ENCODE measurements around the gene TNP1.

The TNP1 gene

DNA sequence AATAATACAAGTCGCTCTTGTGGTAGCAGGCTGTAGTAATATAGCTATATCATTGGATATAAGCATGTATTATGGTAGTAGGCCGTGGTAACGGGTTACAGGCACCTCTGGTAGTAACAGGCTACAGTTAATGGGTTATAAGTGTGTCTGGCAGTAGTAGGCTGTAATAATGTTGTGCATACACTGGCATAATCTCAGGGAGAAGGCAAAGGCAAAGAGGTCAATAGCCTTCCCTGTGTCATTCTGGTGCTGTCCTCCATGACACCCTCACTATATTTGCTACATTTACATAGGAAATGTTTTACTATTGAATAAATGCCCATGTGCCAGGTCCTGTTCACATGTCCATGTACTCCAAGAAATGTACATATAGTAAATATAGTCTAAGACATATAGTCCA lies 12.8 kb upstream of the TNP1 start:
- no peak for DNase-seq

DNA sequence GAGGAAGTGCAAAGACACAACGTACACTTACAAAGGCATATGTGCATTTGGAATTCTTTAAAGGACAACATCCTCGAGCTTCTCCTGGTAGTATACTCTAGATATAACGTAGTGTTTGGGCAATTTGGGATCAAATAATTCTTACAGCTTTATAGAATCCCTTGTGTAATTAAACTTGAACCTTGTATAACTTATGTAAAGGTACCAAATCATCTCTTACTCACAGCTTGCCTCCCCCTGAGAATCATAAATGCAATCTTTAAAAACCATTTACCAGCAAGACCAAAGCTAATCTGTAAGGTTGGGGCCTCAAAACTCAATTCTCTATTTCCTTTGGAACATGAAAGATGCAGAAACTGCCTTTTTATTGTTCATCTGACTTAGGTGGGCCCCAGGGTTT lies 12.2 kb upstream of the TNP1 start:
- no peak for DNase-seq

DNA sequence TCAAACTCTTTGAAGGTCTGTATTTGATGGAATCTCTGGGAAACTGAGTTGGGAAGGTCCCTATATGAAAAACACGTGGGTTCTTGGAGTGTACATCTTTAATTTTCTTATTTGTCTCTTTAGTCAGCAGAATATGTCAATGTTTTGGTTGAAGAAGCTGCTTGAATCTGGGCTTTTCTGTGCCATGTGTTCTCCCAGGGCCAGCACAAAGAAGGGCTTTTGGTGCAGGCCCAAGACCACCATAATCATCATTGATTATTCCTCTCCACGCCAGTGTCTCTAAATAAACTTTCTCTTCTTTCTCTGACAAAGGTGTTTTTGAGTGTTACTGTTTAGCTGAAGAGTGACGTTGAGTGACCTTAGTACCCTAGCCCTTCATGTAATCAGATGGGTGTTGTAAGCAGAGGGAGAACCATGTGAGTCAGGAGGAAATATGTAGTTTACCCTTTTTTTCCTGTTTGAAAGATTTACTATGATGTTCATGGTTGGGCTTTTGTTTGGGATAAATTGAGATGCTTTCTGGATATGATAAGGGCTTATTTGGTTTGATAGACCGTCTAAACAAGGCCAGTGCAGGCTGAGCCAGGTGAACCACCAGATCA lies 11.6 kb upstream of the TNP1 start:
- DNase-seq: no peak

DNA sequence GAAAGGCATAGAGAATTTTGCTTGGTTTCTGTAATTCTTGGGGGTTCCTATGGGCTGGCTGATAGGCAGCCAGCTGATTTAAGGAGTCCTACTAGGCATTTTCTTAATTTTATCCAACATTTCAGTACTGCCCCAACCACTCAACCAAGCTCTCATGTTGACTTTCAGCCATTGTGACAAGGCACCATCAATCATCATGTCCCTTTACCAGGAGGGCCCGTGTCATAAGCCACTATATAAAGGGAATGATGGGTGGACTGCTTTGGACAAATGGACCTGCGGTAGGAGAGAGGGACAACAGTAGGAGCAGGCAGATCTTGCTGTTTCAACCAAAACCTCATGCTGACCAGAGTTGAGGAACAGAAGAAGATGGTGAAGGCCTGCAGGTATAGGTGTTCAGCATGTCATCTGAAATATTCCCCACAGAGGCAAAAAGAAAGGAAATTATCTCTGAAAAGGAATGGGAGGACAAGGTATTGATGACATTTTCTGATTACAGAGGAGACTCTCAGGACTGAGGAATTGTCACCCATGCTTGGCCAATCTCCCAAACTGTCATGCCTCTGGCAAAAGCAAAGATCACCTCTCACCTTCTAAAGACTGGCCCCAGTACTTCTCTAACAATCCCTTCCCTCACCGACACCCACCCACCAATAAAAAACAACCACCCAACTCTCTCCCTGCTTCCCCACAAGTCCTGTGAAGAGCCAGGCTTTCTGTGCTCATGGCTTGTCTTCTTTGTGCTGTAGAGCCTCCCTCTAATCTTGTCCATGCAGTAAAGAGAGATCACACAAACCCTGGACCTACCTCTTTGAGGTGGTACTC lies 10.9 kb upstream of the TNP1 start:
- DNase-seq: no peak

DNA sequence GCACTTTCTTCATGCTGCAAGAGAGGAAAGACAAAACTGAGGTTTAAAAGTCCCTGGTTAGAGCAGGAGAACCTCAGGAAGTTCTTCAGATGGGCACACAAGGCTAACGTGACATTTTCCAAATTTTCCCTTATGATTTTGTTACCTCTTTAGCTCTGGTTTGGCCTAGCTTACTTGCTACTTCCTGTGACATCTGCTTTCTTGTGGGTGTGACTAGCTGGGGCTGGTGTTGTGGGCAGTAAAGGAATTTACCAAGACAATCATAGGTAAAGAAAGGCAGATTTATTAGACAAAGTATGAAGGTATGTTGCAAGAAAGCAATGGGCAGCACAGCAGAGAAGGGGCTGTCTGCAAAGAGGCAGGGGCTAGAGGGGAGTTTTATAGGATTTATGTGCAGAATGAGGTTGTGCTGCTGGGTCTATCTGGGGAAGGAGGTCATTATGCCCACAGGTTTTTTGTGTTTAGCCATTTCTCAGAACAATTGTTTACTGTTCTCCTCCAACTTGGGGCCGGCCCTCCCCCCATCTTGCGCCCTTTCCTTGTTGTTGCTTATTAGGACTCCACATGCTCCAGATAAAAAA lies 6.7 kb upstream of the TNP1 start:
- no peak for DNase-seq

DNA sequence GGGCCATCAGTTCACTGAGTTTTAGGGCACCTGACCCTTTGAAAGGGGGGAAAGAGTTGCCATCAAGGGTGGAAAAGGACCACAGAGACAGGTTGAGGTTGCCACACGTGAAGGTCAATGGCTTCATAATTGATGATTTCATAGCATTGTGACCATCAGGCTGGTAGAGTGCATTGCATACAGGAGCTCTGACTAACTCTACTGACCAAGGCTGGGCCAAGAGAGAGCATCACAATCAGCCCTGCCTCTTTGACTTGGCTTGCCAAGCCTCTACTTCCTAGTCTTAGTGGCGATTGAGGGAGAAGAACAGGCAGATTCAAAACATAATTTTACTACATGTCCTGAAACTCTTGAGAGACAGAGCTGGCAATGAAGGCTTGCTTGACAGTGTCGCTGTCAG lies 5.8 kb upstream of the TNP1 start:
- no peak for DNase-seq

DNA sequence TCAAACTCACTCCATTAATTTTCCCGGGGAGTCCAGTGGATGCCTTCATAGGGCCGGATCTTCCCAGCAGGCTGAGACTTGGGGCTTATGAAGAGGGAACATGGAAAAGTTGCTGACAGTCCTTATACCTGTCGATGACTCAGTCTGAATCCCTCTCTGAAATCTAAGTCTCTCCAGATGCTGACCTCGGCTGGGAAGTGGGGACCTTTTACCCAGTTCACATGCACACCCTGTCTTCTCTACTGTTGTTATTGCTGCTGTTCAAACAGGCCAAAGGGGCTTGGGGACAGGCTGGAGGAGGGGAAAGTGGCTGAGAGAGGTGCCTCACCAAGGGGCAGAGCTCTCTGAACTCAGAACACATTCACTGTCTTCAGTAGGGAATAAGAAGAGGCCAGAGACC lies 4.1 kb upstream of the TNP1 start:
- no peak for DNase-seq

DNA sequence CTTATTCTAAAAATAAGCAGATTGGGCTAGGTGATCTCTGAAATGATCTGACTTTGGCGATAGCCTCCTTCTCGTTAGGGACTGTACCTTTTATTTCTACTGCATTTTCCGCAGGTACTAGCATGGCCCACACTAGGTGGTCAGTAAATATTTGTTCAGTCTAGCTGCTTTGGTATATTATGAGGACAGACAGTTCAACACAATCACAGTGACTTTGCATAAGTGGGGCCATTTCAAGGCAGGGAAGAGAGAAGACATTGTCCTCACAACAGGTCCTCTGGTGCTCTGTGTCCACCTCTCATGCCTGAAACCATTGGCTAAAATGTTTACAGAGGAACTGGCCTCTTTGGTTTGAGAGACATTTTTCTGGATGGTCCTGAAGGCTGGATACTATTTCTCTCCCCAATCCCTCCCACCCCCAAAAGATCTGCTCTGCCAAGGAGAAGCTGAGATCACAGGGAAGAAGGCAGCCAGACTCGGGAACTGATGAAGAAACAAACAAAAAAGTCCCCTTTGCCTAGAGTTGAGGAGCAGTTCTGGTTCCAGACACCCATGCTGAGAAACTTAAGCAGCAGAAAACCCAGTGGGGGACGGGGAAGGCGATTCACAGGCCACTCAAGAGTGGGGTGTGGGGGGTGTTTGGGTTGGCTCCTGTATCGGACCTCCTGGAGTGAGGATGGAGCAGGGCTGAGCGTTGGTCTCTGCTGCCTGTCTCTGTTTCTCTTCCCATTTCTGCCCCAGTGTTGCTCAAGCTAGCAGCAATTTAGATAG lies 2.9 kb upstream of the TNP1 start:
- no peak for DNase-seq

DNA sequence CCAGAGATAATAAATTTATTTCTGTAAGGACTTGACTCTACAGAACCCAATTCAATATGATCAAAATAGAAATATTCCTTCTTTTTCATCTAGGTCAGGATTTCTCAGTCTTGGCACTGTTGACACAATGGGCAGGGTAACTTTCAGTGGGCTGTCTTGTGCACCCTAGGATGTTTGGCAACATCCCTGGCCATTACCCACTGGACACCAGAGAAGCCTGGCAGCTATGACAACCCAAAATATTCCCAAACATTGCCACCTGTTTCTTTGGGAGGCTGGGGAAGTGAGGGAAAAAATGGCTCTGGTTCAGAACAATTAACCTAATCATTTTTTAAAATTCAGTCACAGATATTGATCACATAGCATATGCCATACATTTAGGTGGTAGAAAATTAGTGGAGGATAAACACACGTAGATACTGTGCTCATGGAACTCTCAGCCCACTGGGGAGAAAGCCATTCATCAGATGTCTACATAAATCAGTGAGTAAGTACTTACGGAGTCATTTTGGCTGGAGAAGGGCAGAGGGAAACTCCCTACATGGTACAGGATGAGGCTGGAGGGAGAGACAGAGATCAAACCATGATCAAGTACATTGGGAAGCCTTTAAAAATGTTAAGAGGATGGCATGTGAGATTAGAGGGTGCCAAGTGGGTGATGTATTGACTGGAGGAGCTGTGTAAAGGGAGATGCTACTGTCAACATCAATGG lies 718 bp upstream of the TNP1 start:
- DNase-seq: no peak

DNA sequence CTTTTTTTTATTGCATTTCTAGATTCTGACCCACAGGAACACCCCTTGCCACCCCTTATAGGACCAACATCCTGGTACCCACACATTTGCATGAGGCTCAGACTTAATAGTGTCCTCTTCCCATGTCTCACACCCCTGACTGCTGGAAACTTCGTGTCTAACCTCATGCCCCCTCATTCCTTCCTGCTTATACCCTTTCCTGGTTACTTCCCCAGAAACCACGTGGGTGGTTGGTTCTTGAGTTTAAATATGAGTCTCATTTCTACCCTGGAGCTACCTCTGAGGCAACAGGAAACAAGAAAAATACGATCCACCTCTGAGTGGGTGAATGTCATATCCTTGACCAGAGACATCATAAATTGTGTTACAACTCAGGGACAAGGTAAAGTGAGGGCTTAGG lies 1.6 kb downstream of the TNP1 start:
- no peak for DNase-seq

DNA sequence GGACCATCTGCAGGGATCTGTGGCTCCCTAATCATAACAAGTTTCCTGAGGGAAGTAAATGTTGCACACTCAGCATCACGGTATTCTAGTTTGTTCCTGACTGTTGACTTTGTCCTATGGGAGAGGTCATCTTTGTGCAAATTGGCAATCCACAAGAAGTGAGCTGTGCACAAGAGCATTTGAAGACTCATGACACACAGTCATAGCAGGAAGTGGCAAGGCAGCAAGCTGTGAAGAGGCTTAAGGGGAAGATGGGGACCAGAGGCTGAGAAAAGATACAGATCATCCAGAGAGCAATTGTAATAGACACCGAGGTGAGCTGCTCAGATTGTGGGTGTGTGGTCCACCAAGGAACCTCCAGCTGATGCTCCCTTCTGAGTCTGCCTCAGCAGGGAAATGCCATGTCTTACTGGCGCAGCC lies 2.7 kb downstream of the TNP1 start:
- DNase-seq: no peak

DNA sequence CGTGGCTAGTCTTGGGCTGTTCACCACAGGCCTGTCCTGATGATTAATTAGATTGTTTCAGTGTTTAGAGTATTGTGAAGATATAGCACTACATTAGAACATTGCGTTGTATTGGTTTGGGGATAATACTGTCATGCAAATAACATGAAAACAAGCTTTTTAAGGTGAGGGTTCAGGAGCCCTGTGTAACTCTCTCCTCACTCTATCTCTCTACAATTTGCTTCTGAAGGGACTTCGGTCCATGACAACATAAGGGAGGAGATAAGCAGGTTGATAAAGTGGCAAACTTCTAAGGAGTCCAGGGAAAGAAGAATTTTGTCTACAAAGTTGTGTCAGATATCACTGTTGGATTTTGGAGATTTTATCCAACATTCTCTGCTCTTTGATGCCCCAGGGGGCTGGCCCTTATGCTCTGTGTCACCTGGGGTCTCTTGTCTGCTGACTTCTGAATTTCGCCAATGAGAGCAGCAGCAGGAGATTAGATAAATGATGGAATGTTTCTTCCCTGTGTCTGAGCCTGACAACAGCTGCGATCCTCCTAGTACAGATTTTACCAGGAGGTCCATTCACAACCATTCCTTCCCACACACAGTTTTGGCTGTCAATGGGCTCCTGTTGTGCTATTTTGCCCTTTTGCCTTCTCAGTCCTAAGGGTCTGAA lies 3.3 kb downstream of the TNP1 start:
- DNase-seq: no peak

DNA sequence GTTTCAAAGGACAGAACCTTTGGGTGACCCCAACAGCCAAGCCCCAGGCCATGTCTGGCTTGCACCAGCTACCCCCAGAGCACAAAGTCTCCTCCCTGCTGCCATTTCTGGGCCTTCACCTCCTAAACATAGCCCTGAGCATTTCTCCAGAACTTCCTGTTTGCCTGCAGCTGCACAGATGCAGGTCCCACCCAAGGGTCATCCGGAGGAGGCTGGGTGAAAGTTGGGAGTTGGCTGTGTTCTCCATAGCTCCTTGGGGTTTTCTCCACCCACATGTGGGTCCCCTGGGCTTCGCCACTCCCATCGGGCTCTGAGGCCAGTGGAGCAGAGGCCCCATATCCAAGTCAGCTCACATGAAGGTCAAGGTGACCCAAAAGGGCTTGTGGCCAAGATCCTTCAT lies 4.3 kb downstream of the TNP1 start:
- no peak for DNase-seq

DNA sequence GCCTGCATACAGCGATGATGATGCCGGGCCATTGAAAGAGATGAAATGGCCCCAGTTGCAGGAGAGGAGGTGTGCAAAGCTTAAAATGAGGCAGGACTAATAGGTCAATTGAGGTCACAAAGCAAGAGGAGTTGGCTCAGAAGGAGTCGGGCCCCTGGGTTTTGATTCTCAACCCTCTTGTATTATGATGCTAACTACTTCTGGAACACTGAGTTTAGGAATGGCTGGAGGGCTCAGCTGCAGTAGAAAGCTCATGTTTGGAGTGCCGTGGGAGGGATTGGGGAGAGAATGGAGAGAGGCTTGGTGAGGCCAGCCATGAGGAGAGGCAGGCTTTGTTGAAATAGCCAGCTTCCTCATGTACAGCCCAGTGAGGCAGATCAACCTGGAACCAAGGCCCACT lies 4.8 kb downstream of the TNP1 start:
- DNase-seq: no peak

DNA sequence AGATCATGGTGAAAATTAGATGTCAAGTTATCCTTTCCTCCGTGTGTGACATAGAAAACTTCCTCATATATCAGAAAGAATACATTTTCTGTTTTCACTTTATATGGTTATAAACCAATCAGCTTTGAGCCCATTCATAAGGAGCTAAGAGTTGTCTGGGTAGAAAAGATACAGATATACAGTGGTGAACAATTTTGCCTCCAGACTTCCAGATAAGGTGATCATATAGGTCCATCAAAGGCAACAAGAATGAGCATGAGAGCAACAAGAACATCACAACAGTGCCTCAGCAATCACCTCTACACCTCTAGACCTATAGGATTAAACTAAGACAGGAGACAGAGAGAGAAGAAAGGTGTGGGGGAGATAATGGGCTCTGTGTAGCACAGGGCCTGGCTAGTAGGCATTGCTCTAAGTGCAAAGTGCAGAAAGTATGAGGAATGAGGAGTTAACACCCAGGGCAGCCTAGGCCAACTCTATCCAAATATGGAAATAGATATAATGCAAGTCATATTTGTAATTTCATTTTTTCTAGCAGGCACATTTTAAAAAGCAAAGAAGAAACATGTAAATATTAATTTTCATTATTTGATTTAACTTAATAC lies 8.3 kb downstream of the TNP1 start:
- DNase-seq: no peak

DNA sequence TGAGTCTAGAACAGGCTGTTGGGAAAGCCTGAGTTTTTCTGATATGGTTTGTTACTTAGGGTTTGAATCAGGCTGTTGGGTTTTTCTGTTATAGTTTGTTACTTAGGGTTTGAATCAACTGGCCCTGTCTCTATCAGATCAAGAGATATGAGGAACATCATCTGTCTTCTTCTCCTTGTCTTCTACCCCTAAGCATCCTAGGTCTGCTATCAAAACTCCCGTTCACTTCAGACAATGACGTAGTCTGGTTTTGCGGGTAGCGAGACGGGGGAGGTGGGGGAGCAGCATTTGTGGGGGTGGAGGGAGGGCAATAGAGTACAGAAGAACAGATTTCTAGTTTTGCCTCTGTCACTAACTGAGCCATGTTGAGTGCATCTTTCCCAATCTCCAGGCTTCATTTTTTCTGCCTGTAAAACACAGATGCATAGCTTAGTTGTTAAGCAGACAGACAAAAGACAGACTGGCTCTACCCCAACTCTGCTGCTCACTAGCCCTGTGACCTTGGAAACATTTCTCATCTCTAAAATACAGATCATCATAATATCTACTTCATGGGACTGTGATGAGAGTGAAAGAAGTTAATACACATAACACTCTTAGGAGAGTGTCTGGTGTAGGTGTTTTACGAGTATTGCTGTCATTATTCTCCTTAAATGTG lies 9.1 kb downstream of the TNP1 start:
- no peak for DNase-seq

DNA sequence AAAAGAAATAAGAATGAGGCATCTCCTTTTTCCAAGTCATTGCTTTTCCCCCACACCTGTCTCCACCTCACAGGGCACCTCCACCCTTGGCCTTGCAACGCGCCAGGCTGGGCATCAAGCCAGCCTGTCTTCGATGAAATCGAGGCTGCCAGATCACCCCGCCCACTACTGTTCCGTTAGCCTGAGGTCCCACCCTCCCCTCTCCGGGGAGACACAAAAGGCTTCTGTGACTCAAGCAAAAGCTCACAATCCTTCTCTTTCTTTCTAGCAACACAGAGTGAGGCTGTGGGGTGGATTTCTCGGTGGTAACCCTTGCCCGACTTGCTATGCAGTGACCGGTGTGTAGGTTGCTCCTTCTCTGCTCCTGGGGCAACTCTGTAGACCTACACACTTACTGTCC lies 9.9 kb downstream of the TNP1 start:
- DNase-seq: peak; percentile 83

DNA sequence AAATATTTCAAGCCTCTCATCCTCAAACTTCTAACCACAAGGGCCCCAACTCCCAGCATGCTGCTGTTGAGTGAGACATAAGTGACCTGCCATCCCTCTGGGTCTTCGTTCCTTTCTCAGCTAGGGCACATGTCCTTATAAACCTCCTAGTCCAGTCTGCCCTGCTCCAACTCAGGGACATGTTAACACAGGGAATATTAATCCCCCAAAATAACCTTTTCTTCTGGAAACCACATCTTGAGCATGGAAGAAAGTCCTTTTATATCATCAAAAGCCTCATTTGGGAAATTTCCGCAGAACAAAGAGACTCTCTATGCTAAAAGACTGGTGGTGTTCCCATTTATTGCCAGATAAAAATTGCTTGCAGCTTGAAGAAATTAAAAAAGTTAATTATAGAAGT lies 14.4 kb downstream of the TNP1 start:
- DNase-seq: no peak

DNA sequence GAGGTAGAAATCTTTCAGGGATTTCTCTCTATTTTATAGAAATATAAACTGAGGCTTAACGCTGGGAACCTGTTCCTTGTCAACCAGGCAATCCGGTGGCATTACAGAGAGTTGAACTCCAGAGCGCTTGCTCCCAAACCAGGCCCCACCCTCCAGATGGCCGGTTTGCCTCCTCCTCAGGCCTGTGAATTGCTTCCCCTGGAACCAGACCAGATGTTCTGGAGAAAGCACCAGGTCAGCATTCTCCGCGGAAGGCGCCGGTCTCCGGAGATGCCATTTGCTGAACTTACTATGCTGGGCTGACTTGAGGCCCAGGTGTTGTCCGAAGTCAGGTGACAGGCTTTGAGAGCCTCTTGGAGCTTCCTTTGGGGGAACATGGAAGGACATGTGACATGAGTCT lies 17.2 kb downstream of the TNP1 start:
- no peak for DNase-seq

DNA sequence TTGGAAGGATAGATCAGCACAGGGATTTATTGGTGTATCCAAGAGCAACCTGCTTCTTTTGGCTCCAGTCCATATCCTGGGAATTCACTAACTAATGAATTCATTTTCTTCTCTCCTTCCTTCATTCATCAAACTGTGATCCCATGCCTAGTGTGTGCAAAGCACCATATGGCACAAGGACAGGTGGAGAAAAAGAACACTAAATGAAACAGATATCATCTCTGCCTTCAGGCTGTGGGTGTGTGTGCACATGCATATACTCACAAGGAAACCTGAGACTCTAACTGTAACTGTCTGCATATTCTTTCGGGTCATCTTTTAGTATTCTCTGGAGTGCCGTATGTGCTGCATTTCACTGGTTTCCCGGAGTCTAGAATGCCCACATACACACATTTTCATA lies 20.2 kb downstream of the TNP1 start:
- DNase-seq: no peak

DNA sequence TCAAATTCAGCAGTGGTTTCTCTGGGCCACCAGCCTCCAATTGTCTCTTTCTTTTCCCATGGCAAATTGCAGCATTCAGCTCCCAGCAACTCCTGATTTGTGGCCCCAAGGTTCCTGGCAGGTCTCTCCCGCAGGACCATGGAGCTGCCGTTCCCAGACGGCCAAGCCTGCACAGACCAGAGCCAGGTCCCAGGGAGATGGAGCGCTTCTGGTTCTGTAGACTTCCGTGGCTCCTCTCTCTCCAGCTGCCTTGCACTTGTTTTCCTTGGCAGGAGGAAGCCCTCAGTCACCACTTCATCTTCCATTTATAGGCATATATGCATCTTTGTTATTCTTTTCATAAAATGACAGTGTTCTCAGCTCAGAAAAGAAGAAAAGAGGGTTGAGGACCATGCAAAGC lies 21.7 kb downstream of the TNP1 start:
- no peak for DNase-seq

DNA sequence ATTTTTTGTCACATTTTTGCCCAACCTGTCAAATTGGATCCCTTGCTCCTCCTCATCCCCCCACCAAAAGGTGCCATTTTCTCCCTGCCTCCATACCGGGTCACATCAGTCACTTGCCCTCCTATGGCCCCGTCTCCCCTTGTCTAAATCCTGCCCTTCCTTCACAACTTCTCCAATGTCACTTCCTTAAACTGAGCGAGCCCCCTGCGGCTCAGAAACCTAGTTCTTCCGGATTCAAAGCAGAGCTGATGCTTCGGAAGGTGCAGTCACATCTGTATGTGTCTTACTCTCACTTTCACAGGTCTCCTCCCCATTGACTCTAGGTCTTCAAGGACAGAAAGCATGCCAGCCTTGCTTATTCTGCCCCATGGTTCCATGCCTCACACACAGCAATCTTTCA lies 22.1 kb downstream of the TNP1 start:
- no peak for DNase-seq
